ENCODE results near the gene TRMT61B.

TRMT61B gene

GRCh38 chr2:28870146-28870891, at the start of gene TRMT61B:
Gene TRMT61B, minus strand, starts transcription at chr2:28870309. Its CDS starts 32 bp downstream, at chr2:28870277.
- peak; percentile 98 for DNase-seq

- no peak for DNase-seq
Observed at GRCh38 chr2:28915939-28916338, 45.8 kb upstream of the TRMT61B start.

GRCh38 chr2:28909655-28910353, 39.7 kb upstream of the TRMT61B start:
- no peak for DNase-seq

- no peak for DNase-seq
Observed at GRCh38 chr2:28908172-28908571, 38.1 kb upstream of the TRMT61B start.

GRCh38 chr2:28906821-28907220, 36.7 kb upstream of the TRMT61B start:
- no peak for DNase-seq

GRCh38 chr2:28906376-28906775, 36.3 kb upstream of the TRMT61B start:
- no peak for DNase-seq

- no peak for DNase-seq
Observed at GRCh38 chr2:28905533-28905932, 35.4 kb upstream of the TRMT61B start.

GRCh38 chr2:28904802-28905457, 34.8 kb upstream of the TRMT61B start:
- no peak for DNase-seq

GRCh38 chr2:28904295-28904694, 34.2 kb upstream of the TRMT61B start:
- DNase-seq = no peak

GRCh38 chr2:28902584-28902983, 32.5 kb upstream of the TRMT61B start:
- DNase-seq = no peak

GRCh38 chr2:28901841-28902240, 31.7 kb upstream of the TRMT61B start:
- DNase-seq = no peak

- DNase-seq = no peak
Observed at GRCh38 chr2:28901202-28901601, 31.1 kb upstream of the TRMT61B start.

- DNase-seq = no peak
Observed at GRCh38 chr2:28898048-28898447, 27.9 kb upstream of the TRMT61B start.

- DNase-seq = no peak
Observed at GRCh38 chr2:28896906-28897305, 26.8 kb upstream of the TRMT61B start.

- DNase-seq = peak; percentile 62
Observed at GRCh38 chr2:28895189-28895893, 25.2 kb upstream of the TRMT61B start.

- peak; percentile 99 for DNase-seq
Observed at GRCh38 chr2:28894470-28895188, 24.5 kb upstream of the TRMT61B start, which contains the start of gene WDR43. Gene WDR43, plus strand, starts transcription at chr2:28894667. Its CDS starts 32 bp downstream, at chr2:28894699.

- no peak for DNase-seq
Observed at GRCh38 chr2:28893488-28893887, 23.4 kb upstream of the TRMT61B start.

- no peak for DNase-seq
Observed at GRCh38 chr2:28880193-28880592, 10.1 kb upstream of the TRMT61B start.

- no peak for DNase-seq
Observed at GRCh38 chr2:28871620-28872019, 1.5 kb upstream of the TRMT61B start.

GRCh38 chr2:28869494-28870145, 489 bp downstream of the TRMT61B start:
- DNase-seq = no peak

GRCh38 chr2:28868611-28869010, 1.5 kb downstream of the TRMT61B start:
- DNase-seq = no peak

GRCh38 chr2:28855977-28856376, 14.1 kb downstream of the TRMT61B start:
- DNase-seq = no peak
